Activated CD4-positive, alpha-beta T cell treated with anti-CD3 and anti-CD28 coated beads, Interleukin-10, Interleukin-2, amounts not matched to agents 100 ng/mL and 50 ng/mL, durations not matched to agents 16 hours and 8 hours (primary cell): Measurements from ENCODE around the gene GRAMD1A.
"Not testable (repeated sequence)": the region's sequence is repeated elsewhere in the genome, so short reads cannot be mapped to it uniquely, and the experiment has no call there.

ENCODE experiments used
- DNase-seq: peaks from one replicate; pipeline ENCODE4 v3.0.0-alpha.2; 2020

GRAMD1A gene

GRCh38 chr19:35021016-35021415 lies 20.9 kb downstream of the GRAMD1A start:
- no peak for DNase-seq

DNA sequence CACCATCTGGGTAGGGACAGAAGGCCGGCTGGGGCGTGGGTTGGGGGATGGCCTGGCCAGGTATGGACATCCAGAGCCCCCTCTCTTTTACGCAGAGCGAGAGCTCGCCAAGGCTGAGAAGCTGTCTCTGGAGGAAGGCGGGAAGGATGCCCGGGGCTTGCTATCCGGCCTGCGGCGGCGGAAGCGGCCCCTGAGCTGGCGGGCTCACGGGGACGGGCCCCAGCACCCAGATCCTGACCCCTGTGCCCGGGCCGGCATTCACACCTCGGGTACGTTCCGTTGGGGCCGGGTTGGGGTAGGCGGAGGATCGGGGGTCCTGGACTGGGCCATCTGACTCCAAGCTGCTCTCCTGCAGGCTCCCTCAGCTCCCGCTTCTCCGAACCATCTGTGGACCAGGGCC lies 21.5 kb downstream of the GRAMD1A start:
- no peak for DNase-seq

GRCh38 chr19:35022460-35022859 lies 22.3 kb downstream of the GRAMD1A start:
- DNase-seq = no peak

DNA sequence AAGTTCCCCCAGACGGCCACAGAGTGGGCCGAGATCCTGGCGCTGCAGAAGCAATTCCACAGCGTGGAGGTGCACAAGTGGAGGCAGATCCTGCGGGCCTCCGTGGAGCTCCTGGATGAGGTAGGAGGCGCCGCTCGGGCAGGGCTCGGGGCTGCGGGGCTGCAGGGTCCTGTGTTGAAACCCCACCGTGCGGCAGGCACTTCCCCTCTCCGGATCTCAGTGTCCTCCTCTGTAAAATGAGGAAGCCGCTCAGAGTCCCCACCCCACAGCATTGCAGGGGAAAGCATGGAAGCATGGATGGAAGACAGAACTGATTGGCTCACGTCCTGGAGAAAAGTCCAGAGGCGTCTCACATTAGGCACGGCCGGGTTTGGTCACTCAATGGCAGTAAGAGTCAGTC lies 23.3 kb downstream of the GRAMD1A start:
- DNase-seq = no peak

DNA sequence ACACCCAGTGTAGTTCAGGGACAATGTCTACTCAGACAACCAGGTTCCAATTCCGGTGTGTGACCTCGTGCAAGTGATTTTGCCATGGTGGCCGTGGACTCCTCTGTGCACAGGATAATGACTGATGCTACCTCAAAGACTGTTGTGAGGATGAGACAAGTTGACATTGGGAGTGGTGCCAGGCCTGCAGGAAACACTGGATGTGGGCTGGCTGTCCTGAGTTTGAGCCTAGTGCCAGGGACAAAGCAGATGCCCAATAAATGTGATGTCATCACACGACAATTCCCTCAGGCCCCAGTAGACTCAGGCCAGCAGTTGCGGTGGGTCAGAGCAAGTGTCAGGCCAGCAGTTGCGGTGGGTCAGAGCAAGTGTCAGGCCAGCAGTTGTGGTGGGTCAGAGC lies 24.0 kb downstream of the GRAMD1A start:
- no peak for DNase-seq

GRCh38 chr19:35025969-35026368 lies 25.8 kb downstream of the GRAMD1A start:
- DNase-seq = no peak

GRCh38 chr19:35026418-35026817 lies 26.3 kb downstream of the GRAMD1A start:
- DNase-seq = no peak

DNA sequence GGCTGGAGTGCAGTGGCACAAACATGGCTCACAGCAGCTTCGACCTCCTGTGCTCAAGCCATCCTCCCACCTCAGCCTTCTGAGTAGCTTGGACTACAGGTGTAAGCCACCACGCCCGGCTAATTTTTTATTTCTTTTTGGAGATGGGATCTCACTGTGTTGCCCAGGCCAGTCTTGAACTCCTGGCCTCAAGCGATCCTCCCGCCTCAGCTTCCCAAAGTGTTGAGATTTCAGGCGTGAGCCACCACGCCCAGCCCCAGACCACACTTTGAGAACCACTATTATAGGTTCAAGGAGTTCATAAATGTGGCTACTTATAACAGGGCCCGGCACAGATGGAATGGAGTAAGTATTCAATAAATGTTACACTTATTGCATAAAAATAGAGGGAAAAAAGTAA lies 26.9 kb downstream of the GRAMD1A start:
- no peak for DNase-seq

DNA sequence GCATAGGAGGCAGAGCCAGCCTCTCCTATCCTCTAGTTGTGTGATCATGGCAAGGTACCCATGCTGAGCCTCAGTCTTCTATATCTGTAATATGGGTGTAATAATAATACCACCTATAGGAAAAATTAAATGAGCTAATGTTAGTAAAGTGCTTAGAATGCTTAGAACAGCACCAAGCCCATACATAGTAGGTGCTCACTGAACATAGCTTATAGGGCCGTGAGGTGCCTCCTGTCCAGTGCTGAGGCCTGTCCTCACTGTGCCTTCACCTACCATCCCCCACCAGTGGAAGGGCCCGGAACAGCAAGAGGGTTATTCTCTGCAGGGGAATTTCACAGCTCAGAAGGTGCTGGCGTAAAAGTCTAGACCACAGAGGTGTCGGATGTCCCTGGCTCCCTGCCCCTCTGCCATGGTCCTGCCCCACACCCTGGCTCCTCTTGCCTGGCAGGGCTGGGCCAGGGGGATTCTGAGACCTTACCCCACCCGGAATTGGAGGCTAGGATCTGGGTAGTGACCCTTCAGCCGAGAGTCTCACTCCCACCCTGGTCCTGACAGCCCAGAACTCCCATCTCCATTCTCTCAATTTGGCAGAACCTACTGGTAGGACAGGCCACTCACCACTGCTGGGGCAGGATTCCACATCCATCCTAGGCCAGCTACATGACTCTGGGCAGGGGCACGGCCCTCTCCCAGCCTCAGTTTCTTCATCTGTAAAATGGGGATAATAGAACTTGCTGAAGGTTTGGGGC lies 27.9 kb downstream of the GRAMD1A start:
- no peak for DNase-seq

DNA sequence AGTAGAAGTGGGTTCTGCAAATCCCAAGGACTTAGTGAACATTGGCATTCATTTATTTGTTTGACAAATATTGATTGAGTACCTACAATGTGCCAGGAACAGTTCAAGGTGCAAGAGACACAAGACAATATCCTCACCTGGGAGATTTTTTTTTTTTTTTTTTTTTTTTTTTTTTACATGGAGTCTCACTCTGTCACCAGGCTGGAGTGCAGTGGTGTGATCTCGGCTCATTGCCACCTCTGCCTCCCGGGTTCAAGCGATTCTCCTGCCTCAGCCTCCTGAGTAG lies 28.4 kb downstream of the GRAMD1A start:
- not testable (repeated sequence) for DNase-seq

DNA sequence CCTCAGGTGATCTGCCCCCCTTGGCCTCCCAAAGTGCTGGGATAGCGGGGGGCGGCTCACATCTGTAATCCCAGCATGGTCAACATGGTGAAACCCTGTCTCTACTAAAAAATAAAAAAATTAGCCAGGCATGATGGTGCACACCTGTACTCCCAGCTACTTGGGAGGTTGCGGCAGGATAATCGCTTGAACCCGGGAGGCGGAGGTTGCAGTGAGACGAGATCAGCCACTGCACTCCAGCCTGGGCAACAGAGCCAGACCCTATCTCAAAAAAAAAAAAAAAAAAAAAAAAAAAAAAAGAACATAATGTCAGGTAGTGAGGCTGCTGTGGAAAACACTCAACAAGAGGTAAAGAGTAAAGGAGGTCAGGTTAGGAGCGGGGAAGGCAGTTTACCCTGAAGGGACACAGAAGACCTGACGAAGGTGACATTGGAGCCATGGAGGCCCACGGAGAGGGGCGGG lies 29.2 kb downstream of the GRAMD1A start:
- DNase-seq = not testable (repeated sequence)

GRCh38 chr19:35029737-35030256 lies 29.7 kb downstream of the GRAMD1A start:
- DNase-seq = peak; percentile 10

GRCh38 chr19:35030257-35031071 lies 30.3 kb downstream of the GRAMD1A start, which contains the start of gene SCN1B:
Gene SCN1B, plus strand, starts transcription at chr19:35030470. Its CDS starts 351 bp downstream, at chr19:35030821.
- peak; percentile 63 for DNase-seq

DNA sequence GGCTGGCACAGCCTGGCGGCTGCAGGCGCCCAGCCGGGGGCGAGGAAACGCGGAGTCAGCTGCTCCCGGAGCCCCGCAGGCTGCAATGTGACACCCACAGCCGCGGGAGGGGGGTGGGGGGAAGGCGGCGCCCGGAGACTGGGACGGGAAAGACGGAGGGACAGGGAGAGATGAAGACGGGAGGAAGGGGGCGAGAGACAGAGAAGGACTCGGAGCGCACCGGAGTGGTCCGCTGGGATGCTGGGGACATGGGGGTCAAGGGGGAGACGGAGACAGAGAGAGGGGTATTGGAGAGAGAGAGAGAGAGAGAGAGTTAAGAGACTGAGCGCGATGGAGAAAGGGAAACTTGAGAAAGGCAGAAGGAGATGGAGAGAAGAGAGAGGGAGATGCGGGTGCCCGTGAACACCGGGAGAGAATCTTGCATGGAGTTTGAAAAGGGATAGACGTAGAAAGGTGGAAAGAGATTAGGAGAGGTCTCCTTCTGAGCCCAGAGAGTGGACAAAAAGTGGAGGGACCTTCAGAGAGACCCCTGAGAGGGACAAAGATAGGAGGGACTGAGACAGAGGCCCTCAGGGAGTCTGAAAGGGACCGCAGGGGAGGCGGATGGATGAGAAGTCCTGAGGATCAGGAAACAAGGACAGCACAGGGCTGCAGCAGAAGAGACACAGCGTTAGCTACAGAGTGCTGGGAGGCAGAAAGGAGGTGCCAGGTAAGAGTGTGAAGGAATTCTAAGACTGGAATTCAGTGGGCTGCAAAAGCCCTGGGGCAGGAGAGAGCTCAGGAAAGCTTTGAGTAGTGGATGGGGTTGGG lies 31.2 kb downstream of the GRAMD1A start:
- no peak for DNase-seq

- no peak for DNase-seq
Measured at GRCh38 chr19:35032356-35032865, 32.3 kb downstream of the GRAMD1A start.

GRCh38 chr19:35033067-35034004 lies 33.2 kb downstream of the GRAMD1A start:
- no peak for DNase-seq

GRCh38 chr19:35034005-35034502 lies 33.9 kb downstream of the GRAMD1A start:
- DNase-seq = no peak

DNA sequence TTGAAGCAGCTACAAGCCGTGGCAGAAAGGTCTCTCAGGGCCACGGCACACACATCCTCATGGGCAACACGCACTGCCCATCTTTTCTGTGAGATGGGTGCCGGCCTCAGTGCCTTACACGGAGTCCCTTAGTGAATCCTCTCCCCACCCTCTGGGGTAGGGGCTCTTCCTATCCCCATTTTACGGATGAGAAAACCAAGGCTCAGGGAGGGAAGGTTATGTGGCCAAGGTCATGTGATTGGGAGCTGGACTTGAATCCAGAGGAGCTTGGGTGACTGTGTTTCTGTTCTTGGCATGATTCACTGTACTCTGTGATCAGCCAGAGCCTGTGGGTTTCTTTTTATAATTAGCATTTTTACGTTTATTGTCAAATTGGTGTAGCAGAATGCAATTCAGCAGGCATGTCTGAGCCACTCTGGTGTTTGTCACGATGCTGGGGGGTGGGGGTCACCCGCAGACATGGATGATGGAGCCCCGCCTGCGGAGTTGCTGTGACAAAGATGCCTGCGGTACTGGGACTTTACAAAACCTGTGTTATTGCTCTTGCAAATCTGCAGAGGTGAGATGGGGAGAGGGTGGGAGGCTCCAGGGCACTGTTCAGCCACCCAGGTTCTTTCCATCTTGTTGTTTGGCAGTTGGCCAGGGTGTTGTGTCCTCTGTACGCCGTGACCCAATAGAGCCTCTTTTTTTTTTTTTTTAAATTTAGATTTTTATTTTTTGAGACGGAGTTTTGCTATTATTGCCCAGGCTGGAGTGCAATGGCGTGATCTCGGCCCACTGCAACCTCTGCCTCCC lies 34.7 kb downstream of the GRAMD1A start:
- no peak for DNase-seq

GRCh38 chr19:35037716-35038622 lies 37.8 kb downstream of the GRAMD1A start:
- DNase-seq = no peak
